GM19240 (cell line): ENCODE results near the gene SERPINB6.
"Not testable (repeated sequence)": the region's sequence is repeated elsewhere in the genome, so short reads cannot be mapped to it uniquely, and the experiment has no call there.

Source experiments
- DNase-seq: peaks from one replicate; pipeline ENCODE4 v3.0.0; 2011; ENCODE audit warnings: low spot score; ENCODE audit not compliant: insufficient read length

Gene SERPINB6

DNA sequence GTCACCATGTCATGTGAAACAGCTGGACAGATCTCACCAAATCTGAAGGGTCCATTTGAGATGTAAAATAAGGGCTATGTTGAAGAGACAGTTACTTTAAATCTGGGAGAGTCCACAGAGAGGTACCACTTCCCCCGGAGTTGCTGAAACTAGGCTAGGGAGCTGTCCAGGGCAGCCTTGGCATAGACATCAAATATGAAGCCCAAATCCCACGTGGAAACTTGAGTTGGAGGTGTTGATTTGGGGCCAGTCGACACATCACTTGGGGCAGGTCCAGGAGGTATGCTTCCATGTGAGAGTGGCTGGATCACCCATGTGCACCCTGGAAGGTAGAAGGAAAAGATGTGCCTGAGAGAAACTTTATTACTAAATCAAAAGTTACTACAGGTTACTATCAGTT, 56.2 kb downstream of the SERPINB6 start:
- no peak for DNase-seq

- DNase-seq, result no peak
Measured at GRCh38 chr6:2914318-2914660, 57.1 kb downstream of the SERPINB6 start.

GRCh38 chr6:2913621-2914317, 57.6 kb downstream of the SERPINB6 start:
- no peak for DNase-seq

DNA sequence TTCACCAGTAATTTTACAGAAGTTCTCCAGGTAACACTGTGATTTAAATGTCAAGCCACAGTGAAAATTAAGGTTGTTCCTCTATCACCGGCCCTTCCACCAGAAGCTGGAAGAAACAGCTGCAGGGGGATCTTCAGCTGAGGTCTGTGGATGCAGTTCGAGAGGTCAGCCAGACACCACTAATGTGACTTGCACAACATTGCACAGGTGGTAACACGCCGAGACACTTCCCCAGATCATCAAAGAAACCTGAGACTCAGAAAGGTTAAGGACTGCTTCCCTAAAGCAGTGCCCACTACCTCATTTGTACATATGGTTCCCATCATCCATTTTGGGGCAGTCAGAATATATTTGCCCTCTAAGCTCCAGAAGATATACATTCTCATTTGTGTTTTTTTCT, 60.2 kb downstream of the SERPINB6 start:
- no peak for DNase-seq

DNA sequence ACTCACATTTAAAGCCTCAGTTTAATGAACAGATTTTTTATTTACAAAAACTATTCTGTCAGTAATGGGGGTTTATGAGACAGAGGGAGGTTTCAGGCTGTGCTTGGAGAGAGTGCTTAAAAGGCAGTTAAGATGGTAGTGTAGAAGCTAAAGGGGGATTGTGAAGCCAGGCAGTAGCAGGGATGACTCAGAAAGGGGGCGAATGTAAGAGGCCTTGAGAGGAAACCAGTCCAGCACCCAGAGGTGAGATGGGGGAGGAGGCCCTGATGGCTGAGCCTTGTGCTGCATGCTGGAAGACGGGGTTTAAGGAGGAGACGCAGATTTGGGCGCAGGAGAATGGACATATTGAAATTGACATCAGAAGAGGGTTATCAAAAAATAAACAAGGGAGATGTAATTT, 61.6 kb downstream of the SERPINB6 start:
- no peak for DNase-seq

GRCh38 chr6:2909051-2909606, 62.2 kb downstream of the SERPINB6 start:
- DNase-seq, result not testable (repeated sequence)

GRCh38 chr6:2908516-2908915, 62.9 kb downstream of the SERPINB6 start:
- DNase-seq, result not testable (repeated sequence)

DNA sequence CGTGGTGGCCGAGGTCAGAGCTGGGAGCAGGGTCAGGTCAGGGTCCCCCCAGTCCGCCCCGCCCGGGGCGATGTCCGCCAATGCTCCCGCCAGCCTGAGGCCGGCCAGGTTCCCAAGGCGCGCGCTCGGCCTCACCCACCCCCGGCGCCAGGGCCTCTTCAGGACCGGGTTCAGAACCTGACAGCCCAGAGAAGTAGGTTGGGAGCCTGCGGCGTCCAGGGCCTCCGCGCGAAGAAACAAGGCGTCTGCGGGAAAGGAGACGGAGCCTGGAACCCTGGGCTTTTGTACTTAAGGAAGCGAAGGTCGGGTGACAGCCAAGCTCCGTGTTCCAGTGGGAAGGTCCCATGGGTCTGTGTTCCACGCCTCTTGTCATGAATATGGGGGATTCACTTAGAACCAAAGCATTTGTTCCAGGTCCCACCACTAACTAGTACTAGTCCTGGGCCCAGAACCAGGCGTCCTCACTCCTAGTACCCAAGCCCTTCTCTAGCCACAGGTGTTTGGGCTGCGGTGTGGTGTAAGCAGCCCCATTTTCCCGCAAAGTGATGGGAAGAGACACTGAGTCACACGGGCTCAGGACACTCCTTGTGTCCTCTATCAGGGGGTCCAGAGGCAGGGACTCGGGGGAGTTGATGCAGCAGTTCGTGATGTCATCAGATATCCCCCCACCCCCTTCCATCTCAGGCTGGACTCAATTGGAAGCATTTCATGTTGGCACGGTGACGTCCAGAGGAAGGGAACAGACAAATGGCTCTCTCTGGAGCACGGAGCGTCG, 67.8 kb downstream of the SERPINB6 start:
- not testable (repeated sequence) for DNase-seq

DNA sequence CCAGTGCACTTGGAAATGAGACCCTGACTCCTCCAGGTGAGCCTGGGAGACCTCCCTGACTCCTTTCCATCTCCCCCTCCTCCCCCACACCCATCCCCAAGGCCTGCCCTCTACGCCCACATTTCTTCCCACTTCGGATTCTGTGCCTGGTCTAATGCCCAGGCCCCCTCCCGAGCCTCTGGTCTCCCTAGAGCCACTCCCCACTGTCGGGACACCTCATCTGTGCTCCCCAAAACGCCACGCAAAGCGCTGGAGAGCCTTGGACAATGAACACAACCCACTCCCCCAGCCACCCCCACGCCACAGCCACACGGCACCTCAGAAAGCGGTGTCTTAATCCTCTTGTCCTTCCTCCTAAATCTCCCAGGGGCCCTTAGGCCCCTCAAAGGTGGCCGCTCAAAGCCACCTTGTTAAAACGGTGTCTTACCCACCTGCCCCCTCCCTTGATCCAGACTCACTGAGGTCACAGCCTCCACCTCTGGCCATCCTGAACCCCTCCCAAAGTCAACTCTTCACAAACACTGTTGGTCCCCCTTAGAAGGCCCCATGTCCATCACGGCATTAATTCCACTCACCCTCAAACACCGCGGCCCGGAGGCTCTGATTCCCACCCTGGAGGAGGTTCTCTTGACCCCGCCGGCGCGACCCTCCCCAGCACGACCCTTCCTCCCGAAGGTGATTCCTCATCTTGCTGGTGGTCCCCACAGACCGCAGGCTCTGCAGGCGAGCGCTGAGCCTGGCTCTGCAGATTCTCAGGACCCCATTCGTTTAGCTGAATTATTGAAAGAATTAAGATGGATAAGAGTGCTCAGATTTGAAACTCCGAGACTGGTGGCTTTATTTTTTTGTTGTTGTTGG, 69.5 kb downstream of the SERPINB6 start:
- DNase-seq, result not testable (repeated sequence)

GRCh38 chr6:2900821-2901644, 70.3 kb downstream of the SERPINB6 start:
- no peak for DNase-seq

- no peak for DNase-seq
Measured at GRCh38 chr6:2900221-2900807, 71.1 kb downstream of the SERPINB6 start.

DNA sequence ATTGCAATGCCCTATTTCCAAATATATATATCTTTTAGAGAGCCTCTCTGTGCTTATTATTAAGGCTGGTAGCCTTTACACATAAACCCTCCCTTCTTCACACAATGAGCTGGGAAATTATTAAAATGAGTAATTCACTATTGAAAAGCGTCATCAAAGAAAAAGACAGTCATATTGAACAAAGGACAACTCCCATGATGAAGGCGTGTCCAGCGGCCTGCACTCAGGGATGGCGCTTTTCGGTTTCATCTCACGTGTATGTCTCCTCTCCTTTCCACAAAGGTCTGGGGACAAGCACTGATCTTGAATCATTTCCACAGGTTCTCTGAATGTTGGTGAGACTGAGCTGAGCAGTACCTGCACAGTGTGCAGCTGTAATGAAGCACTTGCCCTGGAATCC, 71.8 kb downstream of the SERPINB6 start:
- DNase-seq, result peak; percentile 29
